Neural progenitor cell (in vitro differentiated cells): ENCODE results near the gene STON2.

Experiments used
- CTCF ChIP-seq: fragments of 200-600 bp; sonication (generic); IDR thresholded peaks from 2 replicates; pipeline ENCODE4 v1.5.1; 2017; ENCODE audit warnings: antibody characterized with exemption, mild to moderate bottlenecking
- EZH2 ChIP-seq: fragments of 200-600 bp; sonication (generic); IDR thresholded peaks from 2 replicates; pipeline ENCODE4 v1.6.1; 2017; ENCODE audit warnings: antibody characterized with exemption, mild to moderate bottlenecking, moderate library complexity
- EZH2phosphoT487 ChIP-seq: fragments of 200-600 bp; sonication (generic); IDR thresholded peaks from 2 replicates; pipeline ENCODE4 v1.6.1; 2017; ENCODE audit warnings: antibody characterized with exemption

- TF ChIP-seq EZH2 (no peak), CTCF (no peak), EZH2phosphoT487 (no peak)
These were observed 139.4 kb downstream of the STON2 start for GRCh38 chr14:81260732-81261131.
